Measurements from ENCODE around the gene ACOXL.
"Not testable (repeated sequence)": the region's sequence is repeated elsewhere in the genome, so short reads cannot be mapped to it uniquely, and the experiment has no call there.

Gene ACOXL

GRCh38 chr2:111035830-111036441 is 303.6 kb downstream of the ACOXL start:
- no peaks in the 10 kb centered on the region for H3K9me3 Mint-ChIP-seq
- H3K27ac Mint-ChIP-seq, result peak overlapping the region; percentile 78
- H3K4me3 Mint-ChIP-seq, result peak overlapping the region; percentile 12
- peaks cover 33% of the 10 kb centered on the region for H3K27me3 Mint-ChIP-seq
- peak; percentile 87 for ATAC-seq
- H3K4me1 Mint-ChIP-seq, result peaks cover 48% of the 10 kb centered on the region
- no peaks in the 10 kb centered on the region for H3K36me3 Mint-ChIP-seq

- Mint-ChIP-seq H3K4me1 (peaks cover 48% of the 10 kb centered on the region), H3K27me3 (peaks cover 29% of the 10 kb centered on the region), H3K36me3 (no peaks in the 10 kb centered on the region), H3K9me3 (no peaks in the 10 kb centered on the region), H3K4me3 (peak overlapping the region; percentile 56), H3K27ac (peak overlapping the region; percentile 78)
- peak; percentile 74 for ATAC-seq
Measured at GRCh38 chr2:111037128-111037527, 304.8 kb downstream of the ACOXL start.

DNA sequence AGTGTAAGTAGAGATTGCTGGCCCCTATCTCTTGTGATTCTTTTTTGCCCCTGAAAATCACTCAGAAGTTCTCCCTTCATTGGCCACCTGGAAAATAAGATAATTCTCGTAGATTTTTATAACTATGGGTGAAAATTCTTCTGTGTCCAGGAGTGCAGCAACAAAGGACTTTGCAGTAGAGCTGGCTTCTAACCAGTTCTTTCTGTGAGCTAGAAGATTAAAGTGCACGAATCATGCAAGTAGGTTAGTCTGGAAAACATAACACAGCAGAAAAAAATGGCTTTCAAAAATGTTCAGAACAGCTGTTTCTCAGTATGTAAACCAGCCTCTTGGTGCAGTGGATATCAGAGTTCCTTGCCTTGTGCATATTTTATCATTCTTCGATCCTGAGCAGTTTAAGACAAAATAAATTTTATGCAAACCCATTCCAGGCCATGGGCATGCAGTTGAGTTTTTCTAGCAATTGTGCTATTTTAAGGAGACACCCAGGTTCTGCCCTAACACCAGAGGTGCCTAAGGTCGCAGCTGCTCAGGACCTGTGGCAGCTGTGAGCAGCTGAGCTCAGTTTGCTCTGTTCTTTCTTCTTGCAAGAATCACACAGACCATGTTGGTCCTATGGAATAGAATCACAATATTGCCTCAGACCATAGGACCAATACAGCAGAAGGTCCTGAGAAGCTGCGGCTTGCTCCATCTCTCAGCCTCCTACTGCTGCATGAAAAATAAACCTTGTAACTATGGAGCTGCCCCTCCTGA is 307.4 kb downstream of the ACOXL start:
- Mint-ChIP-seq H3K27me3 (peaks cover 25% of the 10 kb centered on the region), H3K9me3 (no peaks in the 10 kb centered on the region), H3K4me3 (no peak overlapping the region), H3K27ac (no peak overlapping the region), H3K36me3 (no peaks in the 10 kb centered on the region), H3K4me1 (peaks cover 57% of the 10 kb centered on the region)
- no peak for ATAC-seq

DNA sequence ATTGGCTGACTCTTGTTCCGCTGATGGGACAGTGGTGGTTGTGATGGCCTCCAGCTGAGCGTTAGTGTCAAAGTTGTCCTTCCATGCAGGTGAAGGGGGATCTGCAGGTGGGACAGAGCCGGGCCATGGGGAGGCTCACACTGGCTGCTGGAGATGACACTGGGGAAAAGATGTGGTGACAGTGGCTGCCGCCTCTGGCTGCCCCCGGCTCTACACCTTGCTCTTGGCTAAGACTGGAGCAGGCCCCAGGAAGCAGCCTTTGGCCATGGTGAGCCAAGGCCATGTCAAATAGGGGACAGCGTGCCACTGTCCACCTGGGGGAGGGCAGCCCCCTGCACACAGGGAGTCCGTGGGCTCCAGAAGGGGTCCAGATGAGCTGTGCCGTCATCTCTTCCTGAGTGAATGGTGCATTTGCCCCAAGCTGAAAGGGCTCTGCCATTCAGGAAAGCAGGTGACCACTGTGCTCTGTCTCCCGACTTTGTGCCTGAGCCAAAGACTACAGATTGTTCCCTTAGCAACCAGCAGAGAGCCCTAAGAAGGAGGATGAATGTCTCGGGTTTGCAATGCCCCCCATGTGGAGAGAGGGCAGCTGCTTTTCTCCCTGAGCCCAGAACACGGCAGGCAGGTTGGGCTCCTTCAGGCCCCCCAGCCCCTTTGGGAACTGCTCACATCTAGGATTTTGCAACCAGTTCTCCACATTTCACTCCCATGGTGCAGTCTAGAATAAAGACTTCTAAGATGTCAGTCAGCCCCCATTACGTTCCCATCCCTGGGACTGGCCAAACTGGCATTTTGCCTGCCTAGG is 309.2 kb downstream of the ACOXL start:
- Mint-ChIP-seq H3K27ac (peak overlapping the region; percentile 92), H3K27me3 (peaks cover 35% of the 10 kb centered on the region), H3K4me1 (peaks cover 46% of the 10 kb centered on the region), H3K36me3 (peaks cover 4% of the 10 kb centered on the region), H3K4me3 (no peak overlapping the region), H3K9me3 (peaks cover 4% of the 10 kb centered on the region)
- ATAC-seq, result no peak

DNA sequence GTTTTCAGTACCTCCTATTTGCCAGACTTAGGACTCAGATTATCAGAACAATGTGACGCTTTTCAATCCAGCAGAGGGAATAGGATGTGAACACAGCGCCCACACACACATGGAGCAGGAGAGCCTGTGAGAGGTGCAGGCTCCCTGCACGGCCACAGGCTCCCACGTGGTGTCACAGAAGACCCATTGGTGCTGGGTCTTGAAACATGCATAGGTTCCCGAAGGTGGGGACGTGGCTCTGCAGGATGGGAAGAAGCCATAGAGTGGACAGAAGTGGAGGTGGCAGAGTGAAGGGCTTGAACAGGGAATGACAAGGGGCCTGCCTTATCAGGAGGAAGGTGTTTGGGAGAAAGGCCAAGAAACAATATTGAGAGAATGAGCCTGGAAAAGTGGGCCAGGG is 309.9 kb downstream of the ACOXL start:
- no peak for ATAC-seq
- Mint-ChIP-seq H3K27me3 (peaks cover 40% of the 10 kb centered on the region), H3K4me1 (peaks cover 39% of the 10 kb centered on the region), H3K36me3 (peaks cover 7% of the 10 kb centered on the region), H3K4me3 (peak overlapping the region; percentile 34), H3K9me3 (peaks cover 10% of the 10 kb centered on the region), H3K27ac (peak overlapping the region; percentile 92)

DNA sequence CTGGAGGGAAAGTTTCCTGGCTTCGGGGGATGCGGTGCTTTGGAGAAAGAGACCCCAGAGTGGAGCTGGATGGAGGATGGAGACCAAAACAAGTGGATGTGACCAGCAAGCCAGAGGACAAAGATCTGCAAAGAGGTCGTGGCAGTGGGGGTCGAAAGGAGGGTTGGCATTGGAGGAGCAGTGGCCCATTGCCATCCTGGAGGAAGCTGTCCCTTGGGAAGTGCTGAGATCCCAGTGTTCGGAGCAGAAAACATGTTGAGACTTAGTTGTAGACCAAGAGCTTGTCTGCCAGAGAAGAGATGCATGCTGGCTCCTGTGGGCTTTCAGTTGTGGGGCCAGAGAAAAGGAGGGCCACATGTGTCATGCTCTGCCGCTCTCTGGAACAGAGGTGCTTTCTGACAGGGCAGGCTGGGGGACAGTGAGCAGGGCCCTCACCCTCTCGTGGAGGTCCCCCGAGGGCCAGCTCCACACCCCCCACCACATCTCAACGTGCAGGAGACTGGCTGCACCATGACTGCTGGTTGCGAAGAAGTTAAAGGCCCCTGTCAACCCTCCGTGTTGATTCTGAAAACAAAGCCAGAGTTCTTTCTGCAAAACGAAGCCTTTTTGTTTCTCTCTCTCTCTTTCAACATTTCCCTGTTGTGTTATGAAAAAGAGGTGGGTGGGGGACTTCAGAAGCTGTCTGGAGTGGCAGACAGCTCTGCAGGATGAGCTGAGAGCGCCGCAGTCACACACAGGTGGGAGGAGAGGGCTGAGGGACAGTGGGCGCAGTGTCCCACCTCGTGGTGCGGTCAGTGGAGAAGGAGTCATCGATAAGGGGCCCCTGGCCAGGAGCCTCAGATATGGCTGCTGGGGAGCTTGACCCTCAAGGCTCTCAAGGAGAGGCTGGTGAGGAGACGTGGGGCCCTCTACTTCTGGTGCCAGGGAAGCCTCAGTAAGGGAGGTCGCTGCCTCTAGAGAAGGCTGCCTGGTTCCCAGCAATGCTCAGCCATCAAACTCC is 310.7 kb downstream of the ACOXL start:
- H3K9me3 Mint-ChIP-seq, result peaks cover 10% of the 10 kb centered on the region
- peak; percentile 85 for ATAC-seq
- H3K4me3 Mint-ChIP-seq, result peak overlapping the region; percentile 34
- H3K4me1 Mint-ChIP-seq, result peaks cover 32% of the 10 kb centered on the region
- peaks cover 7% of the 10 kb centered on the region for H3K36me3 Mint-ChIP-seq
- peaks cover 40% of the 10 kb centered on the region for H3K27me3 Mint-ChIP-seq
- H3K27ac Mint-ChIP-seq, result peak overlapping the region; percentile 92

GRCh38 chr2:111044066-111044465 is 311.7 kb downstream of the ACOXL start:
- ATAC-seq, result no peak
- Mint-ChIP-seq H3K27ac (peak overlapping the region; percentile 92), H3K36me3 (peaks cover 7% of the 10 kb centered on the region), H3K4me3 (no peak overlapping the region), H3K9me3 (peaks cover 10% of the 10 kb centered on the region), H3K27me3 (peaks cover 40% of the 10 kb centered on the region), H3K4me1 (peaks cover 33% of the 10 kb centered on the region)

- Mint-ChIP-seq H3K4me1 (peaks cover 41% of the 10 kb centered on the region), H3K27me3 (peaks cover 39% of the 10 kb centered on the region)
- H3K4me3 Mint-ChIP-seq, H3K36me3 Mint-ChIP-seq, ATAC-seq, H3K27ac Mint-ChIP-seq, H3K9me3 Mint-ChIP-seq: not testable (repeated sequence)
Measured at GRCh38 chr2:111045236-111045635, 312.9 kb downstream of the ACOXL start.

- H3K4me3 Mint-ChIP-seq, result no peak overlapping the region
- H3K4me1 Mint-ChIP-seq, result peaks cover 47% of the 10 kb centered on the region
- no peak for ATAC-seq
- H3K9me3 Mint-ChIP-seq, result peaks cover 10% of the 10 kb centered on the region
- peaks cover 7% of the 10 kb centered on the region for H3K36me3 Mint-ChIP-seq
- no peak overlapping the region for H3K27ac Mint-ChIP-seq
- peaks cover 39% of the 10 kb centered on the region for H3K27me3 Mint-ChIP-seq
Measured at GRCh38 chr2:111045771-111046444, 313.5 kb downstream of the ACOXL start.

DNA sequence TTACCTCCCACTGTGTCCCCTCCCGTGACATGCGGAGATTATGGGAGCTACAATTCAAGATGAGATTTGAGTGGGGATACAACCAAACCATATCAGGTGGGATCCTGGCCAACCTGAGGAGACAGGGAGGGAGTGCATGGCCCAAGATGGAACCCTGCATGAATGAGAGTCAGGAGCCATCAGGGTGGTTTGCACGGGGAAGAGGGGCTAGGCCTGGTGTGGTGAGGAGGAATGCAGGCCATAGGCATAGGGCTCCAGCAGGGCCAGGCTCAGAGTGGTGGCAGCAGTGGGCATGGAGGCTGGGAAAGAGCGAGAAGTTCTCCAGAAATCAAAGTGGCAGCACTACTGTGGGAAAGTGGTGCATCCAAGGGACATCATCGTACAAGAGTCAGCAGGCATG is 314.3 kb downstream of the ACOXL start:
- no peak overlapping the region for H3K27ac Mint-ChIP-seq
- peaks cover 7% of the 10 kb centered on the region for H3K36me3 Mint-ChIP-seq
- H3K4me3 Mint-ChIP-seq, result no peak overlapping the region
- peaks cover 34% of the 10 kb centered on the region for H3K27me3 Mint-ChIP-seq
- H3K4me1 Mint-ChIP-seq, result peaks cover 49% of the 10 kb centered on the region
- ATAC-seq, result no peak
- peaks cover 10% of the 10 kb centered on the region for H3K9me3 Mint-ChIP-seq

DNA sequence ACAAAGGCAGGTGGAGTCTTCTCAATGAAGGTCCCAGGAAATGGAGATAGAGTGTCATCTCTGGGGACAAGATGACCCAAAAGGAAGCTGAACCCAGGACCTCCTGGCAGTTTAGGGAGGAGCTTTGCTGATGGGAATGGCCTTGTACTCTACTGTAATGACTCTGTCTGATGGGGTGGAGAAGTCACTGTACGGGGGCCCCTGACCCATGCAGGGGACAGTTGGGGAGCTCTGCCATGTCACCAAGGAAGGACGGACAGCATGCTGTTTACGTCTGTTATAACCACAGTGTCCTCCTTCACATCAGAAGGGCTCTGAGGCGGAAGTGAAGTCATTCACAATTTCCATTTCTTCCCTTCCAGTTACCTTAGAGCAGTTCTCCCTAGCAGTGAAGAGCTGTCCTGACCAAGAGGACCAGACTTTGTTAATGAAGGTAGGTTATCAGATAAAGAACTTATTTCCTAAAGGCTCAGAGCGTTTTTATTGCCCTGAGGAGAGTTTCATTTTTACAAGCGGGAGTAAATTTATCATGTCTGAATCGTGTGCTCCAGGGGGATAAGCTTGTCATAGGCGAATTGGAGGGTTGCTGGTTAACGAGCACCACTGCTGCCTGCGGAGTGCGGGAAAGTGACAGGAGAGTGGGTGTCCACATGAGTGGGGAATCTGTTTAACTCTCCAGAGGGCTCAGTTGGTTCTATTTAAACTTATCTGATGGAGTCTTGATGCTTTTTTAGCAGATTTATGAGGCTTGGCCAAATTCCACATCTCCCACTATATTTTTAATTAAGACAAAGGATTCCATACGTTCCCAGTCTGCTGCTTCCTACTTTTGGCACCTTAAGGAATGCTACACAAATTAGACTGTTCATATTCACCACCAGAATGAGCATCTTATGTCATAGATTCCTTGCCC is 316.7 kb downstream of the ACOXL start:
- peaks cover 10% of the 10 kb centered on the region for H3K9me3 Mint-ChIP-seq
- H3K4me3 Mint-ChIP-seq, result no peak overlapping the region
- peak overlapping the region; percentile 29 for H3K27ac Mint-ChIP-seq
- ATAC-seq, result no peak
- H3K36me3 Mint-ChIP-seq, result peaks cover 7% of the 10 kb centered on the region
- H3K27me3 Mint-ChIP-seq, result peaks cover 23% of the 10 kb centered on the region
- H3K4me1 Mint-ChIP-seq, result peaks cover 32% of the 10 kb centered on the region

GRCh38 chr2:111049792-111050640 is 317.6 kb downstream of the ACOXL start:
- Mint-ChIP-seq H3K27ac (peak overlapping the region; percentile 73), H3K4me3 (peak overlapping the region; percentile 7), H3K36me3 (peaks cover 7% of the 10 kb centered on the region), H3K4me1 (peaks cover 40% of the 10 kb centered on the region), H3K9me3 (peaks cover 10% of the 10 kb centered on the region), H3K27me3 (peaks cover 23% of the 10 kb centered on the region)
- peak; percentile 68 for ATAC-seq
